Gastrocnemius medialis (tissue), 4 donors: ENCODE results near the gene VAMP3.

Experiments used
- CTCF ChIP-seq, 5 experiments: fragments of 450-650 bp in 3 of 5; fragments of 200-600 bp in 2 of 5; sonication (generic) in 2 of 5; IDR thresholded peaks in 4 of 5; conservative IDR thresholded peaks in 1 of 5; 1 replicate in 4 of 5; 2 replicates in 1 of 5; pipeline ENCODE4 v1.5.1; 2016 to 2019; ENCODE audit warnings: antibody characterized with exemption in 5 of 5, mild to moderate bottlenecking in 3 of 5, moderate library complexity in 3 of 5
- POLR2A ChIP-seq, 2 donors: fragments of 450-650 bp; IDR thresholded peaks; one replicate each; pipeline ENCODE4 v1.6.1; 2017; ENCODE audit warnings: antibody characterized with exemption in 2 of 2, mild to moderate bottlenecking in 2 of 2, moderate library complexity in 2 of 2

- no peak for TF ChIP-seq POLR2A (IDR thresholded peaks at IDR 0.05)
- TF ChIP-seq CTCF (IDR thresholded peaks at IDR 0.05 in 4 of 5, conservative IDR thresholded peaks at IDR 0.05 in 1 of 5), result no peak
Observed at GRCh38 chr1:7789828-7790227, 18.7 kb downstream of the VAMP3 start.
